Measurements from ENCODE around the gene TMEM239.

Gene TMEM239

DNA sequence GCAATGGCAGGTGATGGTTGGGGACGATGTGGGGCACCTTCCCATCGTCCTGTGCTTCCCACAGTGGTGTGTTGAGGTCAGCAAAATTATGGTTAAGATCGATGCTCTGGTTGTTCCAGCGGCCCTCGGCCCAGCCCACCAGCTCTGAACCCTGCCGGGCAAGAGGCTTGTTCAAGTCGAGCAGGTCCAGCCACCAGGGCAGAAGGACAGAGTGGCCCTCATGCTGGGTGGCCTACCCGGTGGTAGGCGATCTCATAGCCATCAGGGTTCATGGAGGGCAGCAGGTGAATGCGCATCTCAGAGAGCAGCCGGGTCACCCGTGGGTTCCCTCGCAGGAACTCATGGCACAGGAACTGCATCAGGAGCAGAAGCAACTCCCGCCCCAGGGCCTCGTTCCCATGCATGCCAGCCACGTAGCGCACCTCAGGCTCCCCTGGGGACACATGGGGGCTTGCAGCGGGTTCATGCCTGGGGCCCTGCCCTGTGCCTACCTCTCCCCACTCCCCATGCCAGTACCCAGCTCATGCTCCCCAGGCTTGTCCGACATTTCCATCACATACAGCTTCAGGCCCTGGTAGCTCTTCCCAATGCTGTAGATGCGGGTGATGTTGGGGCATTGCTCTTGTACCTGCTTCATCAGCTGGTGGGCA, 20.0 kb upstream of the TMEM239 start:
- TF ChIP-seq GATA2 (IDR thresholded peaks at IDR 0.05; ENCODE audit: low read depth, low read length) (no peak), GATA3 (IDR thresholded peaks at IDR 0.05; ENCODE audit: low read depth, low read length) (no peak)

DNA sequence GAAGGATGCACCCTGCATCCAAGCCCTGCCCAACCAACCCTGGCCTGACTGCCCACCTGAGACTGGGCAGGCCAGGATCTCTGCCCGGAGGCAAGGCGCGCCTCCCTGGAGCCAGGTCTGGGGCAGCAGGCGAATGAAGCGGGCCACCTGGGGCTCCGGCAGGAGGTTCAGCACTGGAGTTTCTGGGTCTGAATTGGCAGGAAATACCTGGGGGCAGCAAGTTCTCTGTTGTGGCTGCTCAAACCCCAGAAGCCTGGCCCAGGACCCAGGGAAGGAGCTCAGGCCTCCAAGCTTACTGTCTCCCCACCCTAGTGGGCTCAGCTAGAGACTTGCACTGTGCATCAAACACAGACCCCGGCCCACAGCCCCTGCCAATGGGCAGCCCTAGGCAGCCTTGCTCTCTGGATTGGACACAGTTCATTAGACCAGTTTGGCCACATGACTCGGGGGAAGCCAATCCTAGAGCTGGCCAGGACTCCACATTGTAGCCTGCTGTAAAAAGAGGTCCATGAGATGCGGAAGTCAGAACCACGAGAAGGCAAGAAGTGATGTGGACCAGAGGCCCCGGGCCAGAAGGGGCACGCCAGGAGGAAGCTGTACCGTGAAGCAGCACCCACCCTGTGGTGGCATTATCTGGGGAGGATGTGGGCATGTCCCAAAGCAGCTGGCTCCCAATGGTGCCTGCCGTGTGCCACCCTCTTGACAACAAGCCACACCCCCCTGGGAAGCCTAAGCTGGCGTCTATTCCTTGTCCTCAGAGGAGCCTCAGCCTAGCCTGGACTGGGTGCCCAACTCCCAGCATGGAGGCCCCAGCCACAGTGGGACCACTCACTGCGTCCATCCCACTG, 18.8 kb upstream of the TMEM239 start:
- no peak for TF ChIP-seq GATA3 (IDR thresholded peaks at IDR 0.05; ENCODE audit: low read depth, low read length)
- TF ChIP-seq GATA2 (IDR thresholded peaks at IDR 0.05; ENCODE audit: low read depth, low read length), result no peak

DNA sequence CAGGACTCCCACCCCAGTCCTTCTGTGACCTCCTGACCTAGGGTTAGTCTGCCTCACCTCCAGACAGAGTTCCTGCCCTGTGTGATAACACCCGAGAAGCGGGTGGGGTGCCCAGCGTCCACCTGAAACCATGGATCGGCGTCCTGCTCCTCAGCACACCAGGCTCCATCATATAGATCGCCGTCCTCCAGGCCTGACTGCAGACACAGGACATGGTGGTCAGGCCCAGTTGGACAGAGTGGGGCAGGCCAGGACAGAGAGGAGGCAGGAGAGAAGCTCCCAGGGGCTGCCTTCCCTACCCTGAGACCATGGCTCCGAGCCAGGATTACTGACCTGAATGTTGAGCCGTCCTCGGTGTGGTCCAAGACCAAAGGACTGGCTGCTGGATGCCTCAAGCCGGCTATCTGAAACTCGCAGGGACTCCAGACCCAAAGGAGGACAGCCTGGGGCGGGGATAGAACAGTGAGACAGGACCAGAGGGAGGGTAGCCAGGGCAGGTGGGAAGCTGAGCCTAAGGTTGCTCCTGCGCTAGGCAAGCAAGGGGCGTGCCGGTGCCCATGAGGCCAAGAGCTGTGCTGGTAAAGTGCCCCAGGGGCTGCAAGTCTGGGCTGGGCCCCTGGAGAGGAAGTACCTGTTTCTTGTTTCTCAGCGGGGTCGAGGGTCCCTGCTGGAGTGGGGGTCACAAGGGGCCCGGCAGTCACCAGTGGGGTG, 17.9 kb upstream of the TMEM239 start:
- no peak for TF ChIP-seq GATA3 (IDR thresholded peaks at IDR 0.05; ENCODE audit: low read depth, low read length)
- no peak for TF ChIP-seq GATA2 (IDR thresholded peaks at IDR 0.05; ENCODE audit: low read depth, low read length)

DNA sequence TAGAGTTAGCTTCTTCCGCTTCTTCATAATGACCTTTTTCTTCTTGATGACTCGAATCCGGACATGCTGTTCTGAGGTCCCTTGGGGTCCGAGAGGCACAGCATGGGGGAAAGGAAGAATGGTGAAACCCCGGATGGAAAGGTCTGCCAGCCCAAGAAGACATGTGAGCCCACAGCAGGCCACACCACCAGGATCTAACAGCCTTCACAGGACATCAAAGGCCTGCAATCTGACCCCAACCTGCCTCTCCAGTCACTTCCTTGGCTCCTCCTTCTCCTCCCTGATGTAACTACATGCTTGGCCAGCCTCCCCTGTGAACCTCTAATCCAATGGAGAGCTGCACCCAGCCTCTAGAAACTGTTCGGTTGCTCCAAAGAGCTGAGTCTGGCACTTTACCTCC, 17.4 kb upstream of the TMEM239 start:
- no peak for TF ChIP-seq GATA2 (IDR thresholded peaks at IDR 0.05; ENCODE audit: low read depth, low read length)
- no peak for TF ChIP-seq GATA3 (IDR thresholded peaks at IDR 0.05; ENCODE audit: low read depth, low read length)

DNA sequence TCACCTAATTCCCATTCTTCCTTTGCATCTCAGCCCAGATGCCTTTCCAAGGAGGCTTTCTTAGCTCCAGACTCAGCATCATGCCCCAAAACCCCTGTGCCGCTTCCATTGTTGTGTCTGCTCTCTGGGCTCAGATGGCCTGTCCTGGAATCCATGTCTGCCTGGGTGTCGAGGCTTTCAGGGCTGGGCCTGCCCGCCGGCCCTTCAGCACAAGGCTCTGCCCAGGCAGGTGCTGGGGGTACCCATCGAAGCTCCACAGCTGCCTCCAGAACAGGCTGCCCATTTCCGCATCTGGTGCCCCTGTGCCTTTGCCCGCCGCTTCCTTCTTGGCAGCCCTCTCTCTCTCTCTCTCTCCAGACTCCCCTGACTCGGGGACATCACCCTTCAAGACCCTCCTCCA, 16.9 kb upstream of the TMEM239 start:
- TF ChIP-seq GATA3 (IDR thresholded peaks at IDR 0.05; ENCODE audit: low read depth, low read length), result no peak
- TF ChIP-seq GATA2 (IDR thresholded peaks at IDR 0.05; ENCODE audit: low read depth, low read length), result no peak

DNA sequence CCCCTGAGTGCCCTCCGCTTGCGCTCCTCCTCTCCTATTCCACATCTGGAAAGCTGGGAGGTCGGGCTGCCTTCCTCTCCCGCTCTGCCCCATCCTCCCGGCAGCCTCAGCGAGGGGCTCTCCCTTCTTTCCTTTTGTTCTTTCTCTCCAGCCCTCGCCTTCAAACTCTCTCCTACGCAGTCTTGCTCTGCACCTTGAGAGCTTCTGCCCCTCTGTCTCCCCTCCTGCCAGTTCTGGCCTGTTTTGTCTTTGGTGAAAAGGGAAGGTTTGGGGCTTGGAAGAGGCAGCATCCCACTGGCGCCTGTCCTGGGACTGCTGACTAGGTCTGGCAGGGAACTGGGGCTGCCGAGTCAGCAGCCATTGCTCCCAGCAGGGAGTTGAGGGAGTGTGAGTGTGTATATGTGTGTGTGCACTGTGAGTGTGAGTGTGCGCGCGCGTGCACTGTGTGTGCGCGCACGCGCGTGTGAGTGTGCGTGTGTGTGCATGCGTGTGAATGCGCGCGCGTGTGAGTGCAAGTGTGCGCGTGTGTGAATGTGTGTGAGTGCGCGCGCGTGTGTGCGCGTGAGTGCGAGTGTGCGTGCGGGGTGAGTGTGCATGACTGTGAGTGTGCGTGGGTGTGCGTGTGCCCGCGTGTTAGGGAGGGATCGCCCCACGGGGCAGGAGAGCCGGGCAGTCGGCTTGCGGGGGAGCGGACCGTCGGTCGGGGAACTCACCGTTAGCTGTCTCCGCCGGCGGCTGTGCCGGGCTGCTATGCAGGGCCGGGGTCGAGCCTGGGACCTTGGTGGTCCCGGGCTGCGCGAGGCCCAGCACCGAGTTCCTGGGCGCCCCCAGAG, 16.3 kb upstream of the TMEM239 start:
- TF ChIP-seq GATA2 (IDR thresholded peaks at IDR 0.05; ENCODE audit: low read depth, low read length) (no peak), GATA3 (IDR thresholded peaks at IDR 0.05; ENCODE audit: low read depth, low read length) (no peak)

DNA sequence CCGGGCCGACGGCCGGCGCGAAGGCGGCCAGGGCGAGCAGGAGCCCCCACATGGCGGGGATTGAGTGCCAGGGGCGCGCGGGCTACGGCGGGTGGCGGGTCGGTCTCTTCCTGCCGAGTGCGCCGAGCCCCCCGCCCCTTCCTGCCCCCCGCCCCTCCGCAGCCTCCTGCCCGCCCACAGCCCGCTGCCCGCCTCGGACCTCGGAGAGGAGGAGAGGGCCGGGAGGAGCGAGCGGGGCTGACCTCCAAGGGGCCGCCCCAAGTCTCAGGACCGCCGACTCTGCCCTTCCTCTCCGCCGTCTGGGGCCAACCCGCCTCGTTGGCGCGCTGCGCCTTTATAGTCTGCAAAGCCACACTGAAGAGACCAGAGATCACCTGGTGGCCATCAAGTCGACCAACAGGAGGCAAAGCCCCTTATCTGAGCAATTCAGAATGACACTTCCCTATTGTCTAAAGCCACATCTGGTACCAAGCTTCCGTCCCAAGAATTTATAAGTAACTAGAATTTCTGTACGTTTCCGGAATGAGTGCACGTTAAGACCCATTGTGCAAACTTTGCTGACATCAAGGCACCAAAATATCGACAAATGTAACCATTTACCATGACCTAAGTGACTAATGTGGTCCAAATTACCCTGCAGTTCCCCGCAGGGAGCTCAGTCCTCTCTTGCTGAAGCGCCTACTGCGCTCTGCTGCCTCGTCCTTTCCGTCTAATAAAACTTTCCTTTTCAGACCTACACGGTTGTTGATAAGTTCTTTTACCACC, 15.5 kb upstream of the TMEM239 start, which contains the start of gene CPXM1:
TSS of gene CPXM1 (minus strand) at position 107 of the 765 bp plus-strand sequence. CDS start at position 52, 55 bp downstream.
- no peak for TF ChIP-seq GATA2 (IDR thresholded peaks at IDR 0.05; ENCODE audit: low read depth, low read length)
- TF ChIP-seq GATA3 (IDR thresholded peaks at IDR 0.05; ENCODE audit: low read depth, low read length), result no peak

DNA sequence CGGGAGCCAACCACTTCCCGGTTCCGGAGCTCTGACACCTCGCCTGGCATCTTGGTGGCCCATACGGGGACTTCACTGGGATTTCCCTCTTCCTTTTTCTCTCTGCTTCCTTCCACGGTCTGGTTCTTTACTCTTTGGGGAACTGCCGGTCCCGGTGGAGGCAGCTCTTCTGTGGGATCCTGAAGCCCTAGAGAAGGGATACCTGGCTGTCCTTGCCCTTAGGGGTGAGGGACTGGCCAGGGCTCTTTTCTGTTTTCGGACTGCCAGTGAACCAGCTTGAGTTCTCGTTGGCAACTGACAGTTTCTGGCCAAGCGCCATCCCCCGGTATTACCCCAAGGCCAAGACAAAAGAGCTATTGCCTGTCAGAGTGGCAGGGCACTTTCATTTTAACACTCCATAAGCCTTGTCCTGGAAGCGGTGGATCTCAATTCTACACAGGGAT, 14.9 kb upstream of the TMEM239 start:
- TF ChIP-seq GATA3 (IDR thresholded peaks at IDR 0.05; ENCODE audit: low read depth, low read length), result no peak
- no peak for TF ChIP-seq GATA2 (IDR thresholded peaks at IDR 0.05; ENCODE audit: low read depth, low read length)

DNA sequence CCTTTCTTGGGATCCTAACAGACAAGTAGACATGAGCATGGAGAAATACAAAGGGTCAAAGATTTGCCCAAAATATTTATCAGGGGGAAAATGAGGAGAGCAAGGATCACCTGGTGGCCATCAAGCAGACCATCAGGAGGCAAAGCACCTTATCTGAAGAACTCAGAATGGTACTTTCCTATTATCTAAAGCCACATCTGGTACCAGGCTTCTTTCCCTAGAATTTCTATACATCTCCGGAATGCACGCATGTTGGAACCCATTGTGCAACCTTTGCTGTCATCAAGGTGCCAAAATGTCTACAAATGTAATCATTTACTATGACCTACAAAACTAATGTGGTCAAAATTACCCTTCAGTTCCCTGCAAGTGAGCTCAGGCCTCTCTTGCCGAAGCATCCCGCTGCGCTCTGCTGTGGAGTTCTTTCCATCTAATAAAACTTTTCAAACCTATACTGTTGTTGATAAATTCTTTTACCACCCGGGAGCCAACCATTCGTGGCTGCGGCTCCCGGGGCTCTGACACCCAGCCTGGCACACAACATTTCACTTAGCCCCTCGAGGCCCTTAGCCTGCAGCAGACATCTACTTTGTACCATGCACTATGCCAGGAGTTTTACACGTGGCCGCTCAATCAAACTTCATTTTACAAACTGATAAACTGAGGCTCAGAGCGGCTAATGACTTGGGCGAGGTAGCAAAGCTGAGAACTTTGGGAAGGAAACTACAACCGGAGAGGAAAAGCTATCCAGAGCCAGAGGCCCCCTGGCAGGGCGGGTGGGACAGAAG, 11.9 kb upstream of the TMEM239 start:
- TF ChIP-seq GATA2 (IDR thresholded peaks at IDR 0.05; ENCODE audit: low read depth, low read length), result no peak
- TF ChIP-seq GATA3 (IDR thresholded peaks at IDR 0.05; ENCODE audit: low read depth, low read length), result no peak

DNA sequence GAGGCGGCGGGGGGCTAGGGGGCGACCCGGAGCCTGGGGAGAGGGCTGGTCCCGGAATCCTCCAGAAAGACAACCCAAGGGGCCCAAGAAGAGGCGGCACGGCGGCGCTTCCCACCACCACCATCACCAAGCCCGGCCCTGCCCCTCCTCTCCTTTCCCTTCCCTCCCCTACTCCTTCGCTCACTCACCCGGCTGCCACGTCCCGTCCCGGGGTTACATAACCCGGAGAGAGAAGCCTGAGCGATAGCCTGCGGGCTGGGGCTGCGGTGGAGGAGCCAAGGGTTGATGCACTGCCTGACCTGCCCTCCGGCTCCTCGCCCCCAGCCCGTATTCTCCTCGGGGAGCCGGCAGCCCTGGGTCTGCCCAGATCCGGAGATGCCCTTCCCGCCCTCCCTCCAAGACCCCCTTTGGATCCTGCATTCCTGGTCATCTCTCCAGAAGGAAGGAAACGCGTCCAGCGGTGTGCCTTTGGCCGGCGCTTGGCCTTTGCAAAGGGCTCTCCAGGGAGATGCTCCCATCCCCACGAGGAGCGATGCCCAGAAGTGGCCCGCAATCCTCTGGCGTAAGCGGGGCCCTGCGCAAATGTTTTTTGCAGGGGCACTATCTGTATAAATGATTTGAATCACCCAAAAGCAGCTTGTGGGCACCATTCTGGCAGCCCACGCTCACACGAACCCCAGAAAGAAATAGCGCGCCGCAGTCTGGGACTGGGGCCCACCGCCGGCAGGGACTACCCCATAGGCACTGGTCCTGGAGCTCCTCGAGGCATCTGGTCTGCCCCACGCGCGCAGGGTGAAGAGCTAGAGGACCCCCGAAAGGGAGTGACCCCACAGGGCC, 11.1 kb upstream of the TMEM239 start:
- no peak for TF ChIP-seq GATA2 (IDR thresholded peaks at IDR 0.05; ENCODE audit: low read depth, low read length)
- no peak for TF ChIP-seq GATA3 (IDR thresholded peaks at IDR 0.05; ENCODE audit: low read depth, low read length)

DNA sequence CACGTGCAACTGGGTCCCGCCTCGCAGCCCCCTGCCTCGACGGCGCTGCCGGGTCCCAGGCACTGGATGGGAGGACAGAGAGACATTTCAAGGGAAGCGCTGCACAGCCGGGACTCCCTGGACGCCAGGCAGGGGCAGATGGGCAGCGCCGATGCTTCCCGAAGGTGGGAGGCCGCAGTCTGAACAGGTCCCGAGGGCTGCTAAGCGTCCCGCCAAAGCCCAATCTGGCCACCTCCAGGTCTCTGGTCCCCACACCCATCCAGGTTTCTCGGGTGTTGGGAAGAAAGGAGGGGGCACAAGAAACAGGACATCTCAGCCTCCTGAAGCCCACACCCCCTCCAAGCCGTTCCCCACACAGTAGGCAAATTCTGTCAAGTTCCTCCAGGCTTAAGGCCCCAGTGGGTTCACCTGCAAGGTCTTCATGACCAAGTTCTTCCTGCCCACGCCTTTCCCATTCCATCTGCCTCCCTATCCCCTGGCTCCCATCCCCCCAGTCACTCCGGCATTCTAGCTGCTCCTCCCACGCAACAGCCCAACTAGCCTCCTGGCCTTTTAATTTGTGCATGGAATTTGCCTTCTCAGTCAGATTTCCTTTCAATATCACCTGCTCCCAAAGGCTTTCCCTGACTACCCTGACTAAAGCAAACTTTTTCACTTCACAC, 10.3 kb upstream of the TMEM239 start:
- TF ChIP-seq GATA2 (IDR thresholded peaks at IDR 0.05; ENCODE audit: low read depth, low read length) (no peak), GATA3 (IDR thresholded peaks at IDR 0.05; ENCODE audit: low read depth, low read length) (no peak)
